Stimulated activated CD4-positive, alpha-beta T cell treated with anti-CD3 and anti-CD28 coated beads, TNF-alpha, amount 100 ng/mL, for 1 hour (primary cell): ENCODE results near the gene SLC39A7.
A peak's percentile ranks its signal among the peaks of the same experiment; 100 is the strongest.

Experiments used
- DNase-seq, 3 donors: peaks; one replicate each; pipeline ENCODE4 v3.0.0-alpha.2; 2020; ENCODE audit warnings: low read depth in 3 of 3, low spot score in 1 of 3

SLC39A7 gene

GRCh38 chr6:33200219-33201146, at the start of gene SLC39A7, which contains the start of gene RXRB:
Gene SLC39A7 (plus strand): TSS chr6:33200867. CDS start chr6:33201246, 379 bp downstream.
Gene RXRB (minus strand): TSS chr6:33200665. CDS start chr6:33200476, 189 bp downstream.
- peak; percentile 94 to 99 (median 98) for DNase-seq

- no peak for DNase-seq
Observed at GRCh38 chr6:33151050-33151449, 49.6 kb upstream of the SLC39A7 start.

GRCh38 chr6:33154349-33154748, 46.3 kb upstream of the SLC39A7 start:
- no peak for DNase-seq

- no peak for DNase-seq
Observed at GRCh38 chr6:33156561-33156960, 44.1 kb upstream of the SLC39A7 start.

- DNase-seq = no peak
Observed at GRCh38 chr6:33156964-33157363, 43.7 kb upstream of the SLC39A7 start.

GRCh38 chr6:33160096-33160495, 40.6 kb upstream of the SLC39A7 start:
- no peak for DNase-seq

GRCh38 chr6:33160728-33161344, 39.8 kb upstream of the SLC39A7 start:
- no peak for DNase-seq

GRCh38 chr6:33161354-33162331, 39.0 kb upstream of the SLC39A7 start:
- peak; percentile 47 to 85 (median 70) for DNase-seq

- no peak for DNase-seq
Observed at GRCh38 chr6:33163540-33163939, 37.1 kb upstream of the SLC39A7 start.

GRCh38 chr6:33164176-33164575, 36.5 kb upstream of the SLC39A7 start:
- DNase-seq = no peak

- no peak for DNase-seq
Observed at GRCh38 chr6:33164665-33165373, 35.8 kb upstream of the SLC39A7 start.

- no peak for DNase-seq
Observed at GRCh38 chr6:33165581-33166258, 34.9 kb upstream of the SLC39A7 start.

GRCh38 chr6:33166363-33166762, 34.3 kb upstream of the SLC39A7 start:
- DNase-seq = no peak

GRCh38 chr6:33166811-33167210, 33.9 kb upstream of the SLC39A7 start:
- no peak for DNase-seq

- no peak for DNase-seq
Observed at GRCh38 chr6:33167374-33168283, 33.0 kb upstream of the SLC39A7 start.

- DNase-seq = no peak
Observed at GRCh38 chr6:33168284-33168601, 32.4 kb upstream of the SLC39A7 start.

GRCh38 chr6:33168639-33169038, 32.0 kb upstream of the SLC39A7 start:
- no peak for DNase-seq

- no peak for DNase-seq
Observed at GRCh38 chr6:33169291-33170175, 31.1 kb upstream of the SLC39A7 start.
